Cerebellar cortex (tissue), 1 donor: ENCODE data around the gene IPO11.
"Not testable (repeated sequence)": the region's sequence is repeated elsewhere in the genome, so short reads cannot be mapped to it uniquely, and the experiment has no call there.

Experiments used
- DNase-seq: peaks from one replicate; pipeline ENCODE4 v3.0.0-alpha.2; 2015; ENCODE audit warnings: low spot score

Gene IPO11

DNA sequence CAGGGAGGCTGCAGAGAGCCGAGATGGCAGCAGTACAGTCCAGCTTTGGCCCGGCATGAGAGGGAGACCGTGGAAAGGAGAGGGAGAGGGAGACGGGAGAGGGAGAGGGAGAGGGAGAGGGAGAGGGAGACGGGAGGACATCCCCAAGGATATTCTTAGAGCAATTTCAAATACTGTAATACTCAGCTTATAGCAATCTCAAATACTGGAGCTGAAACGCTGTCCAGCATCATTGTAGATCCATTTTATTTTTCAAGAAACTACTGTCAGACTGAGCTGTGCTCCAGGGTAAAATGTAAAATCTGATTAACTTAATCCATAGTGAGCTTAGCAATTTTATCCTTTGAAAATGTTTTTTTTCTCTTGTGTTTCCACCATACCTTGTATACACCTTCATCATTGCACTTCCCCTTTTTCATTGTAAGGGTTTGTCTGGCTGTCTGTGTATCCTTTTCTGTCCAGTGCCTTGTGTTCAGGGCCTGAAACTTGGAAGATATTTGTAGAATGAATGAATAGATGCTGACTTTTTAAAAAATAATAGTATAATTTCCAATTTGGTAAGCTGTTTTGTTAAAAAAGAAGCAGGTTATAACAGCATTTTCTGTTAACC is 102.1 kb downstream of the IPO11 start:
- DNase-seq = no peak

DNA sequence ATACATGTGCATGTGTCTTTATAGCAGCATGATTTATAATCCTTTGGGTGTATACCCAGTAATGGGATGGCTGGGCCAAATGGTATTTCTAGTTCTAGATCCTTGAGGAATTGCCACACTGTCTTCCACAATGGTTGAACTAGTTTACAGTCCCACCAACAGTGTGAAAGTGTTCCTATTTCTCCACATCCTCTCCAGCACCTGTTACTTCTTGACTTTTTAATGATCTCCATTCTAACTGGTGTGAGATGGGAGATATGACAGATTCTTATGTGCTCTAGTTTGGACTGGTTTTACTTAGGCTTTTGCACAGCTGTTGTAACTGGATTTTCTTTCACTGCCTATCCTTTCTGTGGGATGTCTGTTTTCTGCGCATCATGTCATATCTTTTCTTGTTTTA is 108.2 kb downstream of the IPO11 start:
- DNase-seq = not testable (repeated sequence)

DNA sequence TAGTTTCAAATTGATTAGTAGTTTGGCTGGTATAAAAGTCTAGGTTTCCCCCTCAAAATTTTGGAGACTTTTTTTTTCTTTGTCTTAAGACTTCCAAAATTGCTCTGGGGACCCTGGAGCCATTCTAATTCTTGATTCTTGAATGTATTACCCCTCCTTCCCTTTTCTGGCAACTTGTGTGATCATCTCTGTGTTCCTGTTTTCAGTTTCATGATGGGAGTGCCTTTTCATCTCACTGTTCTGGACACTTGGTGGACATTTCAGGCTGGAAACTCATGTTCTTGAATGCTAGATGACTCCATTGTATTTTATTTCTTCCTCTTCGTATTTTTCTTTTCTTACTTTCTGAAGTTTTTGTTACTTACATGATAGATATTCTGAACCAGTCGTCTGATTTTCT is 108.8 kb downstream of the IPO11 start:
- no peak for DNase-seq

DNA sequence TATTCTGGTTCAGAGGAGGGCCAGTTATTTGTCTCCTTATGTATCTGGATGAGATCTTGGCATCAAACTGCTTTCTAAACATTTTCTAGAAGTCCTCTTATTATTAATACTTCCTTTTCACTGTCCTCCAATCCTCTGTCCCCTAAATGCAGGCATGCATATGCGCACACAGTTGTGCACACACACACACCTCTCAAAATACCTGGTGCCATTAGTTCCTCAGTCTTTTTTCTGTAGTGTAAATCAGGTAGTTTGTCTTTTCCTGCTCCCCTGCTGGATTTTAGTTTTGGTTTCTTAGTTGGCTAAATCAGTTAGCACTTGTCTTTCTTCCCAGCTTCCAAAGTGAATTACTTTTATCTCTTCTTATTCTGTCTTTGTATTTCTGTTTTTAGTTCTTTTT is 110.2 kb downstream of the IPO11 start:
- no peak for DNase-seq

DNA sequence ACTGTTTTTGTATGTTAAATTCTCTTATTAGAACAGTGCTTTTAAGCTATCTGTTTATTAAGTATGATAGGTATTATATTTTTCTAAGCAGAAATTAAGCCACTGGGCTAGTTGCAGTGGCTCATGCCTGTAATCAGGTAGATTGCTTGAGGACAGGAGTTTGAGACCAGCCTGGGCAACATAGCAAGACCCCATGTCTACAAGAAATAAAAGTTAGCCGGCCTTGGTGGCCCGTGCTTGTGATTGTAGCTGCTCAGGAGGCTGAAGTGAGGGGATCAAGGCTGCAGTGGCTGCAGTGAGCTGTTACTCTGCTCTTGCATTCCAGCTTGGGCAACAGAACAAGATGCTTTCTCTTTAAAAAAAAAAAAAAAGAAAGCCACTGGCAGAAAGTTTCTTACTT is 121.0 kb downstream of the IPO11 start:
- no peak for DNase-seq

DNA sequence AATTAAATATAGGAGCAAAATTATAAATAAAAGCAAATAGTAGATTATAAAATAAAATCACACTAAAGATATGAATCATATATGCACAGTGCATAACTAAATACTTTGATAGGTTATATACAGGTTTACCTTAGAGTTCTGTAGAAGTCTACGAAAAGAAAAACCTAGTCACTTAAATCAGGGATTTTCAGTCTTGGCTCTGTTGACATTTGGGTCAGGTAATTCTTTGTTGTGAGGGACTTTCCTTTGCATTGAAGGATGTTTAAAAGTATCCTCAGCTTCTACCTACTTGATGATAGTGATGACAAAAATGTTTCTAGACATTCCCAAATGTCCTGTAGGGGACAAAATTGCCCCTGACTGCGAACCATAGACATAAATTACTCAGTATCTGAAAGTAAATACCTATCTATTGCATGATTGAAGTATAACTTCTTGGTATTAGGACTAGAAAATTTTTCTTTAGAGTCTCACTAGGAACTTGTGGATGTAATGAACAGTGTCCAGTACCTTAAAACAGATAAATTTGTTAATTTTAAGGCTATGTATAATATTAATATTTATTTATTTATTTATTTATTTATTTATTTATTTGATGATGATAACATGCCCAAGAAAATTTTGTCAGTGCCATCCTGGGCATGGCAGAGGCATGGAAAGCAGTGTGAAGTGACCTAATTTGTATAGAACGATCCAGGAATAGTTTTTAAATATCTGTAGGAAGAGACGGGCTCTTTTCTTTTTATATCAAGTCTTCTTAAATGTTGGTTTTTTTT is 122.1 kb downstream of the IPO11 start:
- DNase-seq = no peak

DNA sequence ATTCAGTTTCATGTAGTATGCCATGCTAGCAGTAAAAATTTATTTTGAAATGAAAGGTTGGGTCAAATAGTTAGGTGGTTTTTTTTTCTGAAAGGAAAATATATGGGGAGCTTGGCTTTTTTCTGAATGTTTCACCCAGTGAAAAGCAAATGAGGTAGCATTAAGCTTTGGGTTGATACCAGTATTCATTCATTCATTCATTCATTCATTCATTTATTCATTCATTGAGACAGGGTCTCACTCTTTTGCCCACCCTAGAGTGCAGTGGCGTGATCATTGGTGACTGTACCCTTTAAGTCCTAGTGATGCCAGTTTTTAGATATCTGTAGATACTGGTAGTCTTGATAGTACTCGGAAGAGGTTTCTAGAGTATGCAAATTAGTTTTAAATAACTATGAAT is 123.7 kb downstream of the IPO11 start:
- DNase-seq = no peak

DNA sequence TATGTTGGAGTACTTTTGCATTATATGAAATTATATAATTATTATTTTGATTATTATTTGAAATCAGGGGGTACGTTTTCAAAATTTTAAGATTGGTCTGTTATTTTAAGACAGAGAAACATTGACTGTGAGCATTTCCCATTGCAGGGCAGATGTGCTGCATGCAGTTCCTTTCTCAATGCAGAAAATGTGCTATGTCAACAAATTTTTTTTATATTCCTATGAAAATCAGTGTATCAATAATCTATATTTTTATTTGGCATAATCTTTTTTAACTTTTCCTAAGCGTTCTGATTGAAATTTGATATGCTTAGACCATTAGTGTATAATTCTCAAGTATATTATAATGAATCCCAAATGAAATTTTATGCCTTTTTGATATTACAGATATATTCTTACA is 124.2 kb downstream of the IPO11 start:
- no peak for DNase-seq

DNA sequence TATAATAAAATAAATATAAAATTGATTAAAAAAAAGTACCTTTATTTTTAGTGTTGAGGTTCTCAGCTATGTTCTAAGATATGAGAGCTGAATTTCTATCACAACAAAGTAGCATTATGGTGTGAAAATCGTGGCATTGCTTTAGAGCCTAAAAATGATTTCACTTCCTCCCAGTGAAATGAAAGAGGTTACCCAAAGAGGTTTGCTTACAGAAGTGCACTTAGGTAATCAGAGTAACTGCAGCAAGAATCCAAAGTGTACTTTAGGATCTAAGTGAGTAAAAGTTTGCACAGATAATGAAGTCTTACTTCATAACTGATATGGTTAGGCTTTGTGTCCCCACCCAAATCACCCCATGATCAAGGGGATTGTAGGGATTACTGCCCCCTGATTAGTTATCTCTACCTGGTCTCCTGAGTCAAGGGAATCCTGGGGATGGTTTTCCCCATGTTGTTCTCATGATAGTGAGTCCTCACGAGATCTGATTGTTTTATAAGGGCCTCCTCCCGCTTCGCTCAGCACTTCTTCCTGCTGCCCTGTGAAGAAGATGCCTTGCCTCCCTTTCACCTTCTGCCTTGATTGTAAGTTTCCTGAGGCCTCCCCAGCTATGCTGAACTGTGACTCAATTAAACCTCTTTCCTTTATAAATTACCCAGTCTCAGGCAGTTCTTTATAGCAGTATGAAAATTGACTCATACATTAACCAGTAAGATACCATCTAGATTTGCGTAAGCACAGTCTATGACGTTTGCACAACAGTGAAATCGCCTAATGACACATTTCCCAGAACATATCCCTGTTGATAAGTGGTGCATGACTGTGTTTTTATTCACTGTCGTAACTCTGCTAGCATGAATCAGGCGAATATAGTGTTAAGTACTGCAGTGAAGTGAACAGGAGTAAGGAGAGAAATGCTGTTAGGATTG is 125.7 kb downstream of the IPO11 start:
- no peak for DNase-seq

DNA sequence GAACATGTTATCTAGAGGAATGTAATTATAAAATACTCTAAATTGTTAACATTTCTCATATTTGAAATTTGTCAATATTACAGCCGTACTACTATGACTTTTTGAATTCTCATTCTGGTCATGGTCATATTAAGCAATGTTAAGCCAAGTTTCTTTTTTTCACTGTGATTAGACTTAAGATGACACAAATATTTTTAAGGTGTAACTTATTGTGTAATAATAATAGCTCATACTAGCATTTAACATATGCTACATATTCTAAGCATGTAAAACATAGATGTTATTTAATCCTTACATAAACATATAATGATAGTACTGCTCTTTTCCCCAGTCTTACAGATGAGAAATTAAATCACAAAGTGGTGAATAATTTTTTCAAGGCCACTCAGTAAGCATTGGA is 130.2 kb downstream of the IPO11 start:
- no peak for DNase-seq

DNA sequence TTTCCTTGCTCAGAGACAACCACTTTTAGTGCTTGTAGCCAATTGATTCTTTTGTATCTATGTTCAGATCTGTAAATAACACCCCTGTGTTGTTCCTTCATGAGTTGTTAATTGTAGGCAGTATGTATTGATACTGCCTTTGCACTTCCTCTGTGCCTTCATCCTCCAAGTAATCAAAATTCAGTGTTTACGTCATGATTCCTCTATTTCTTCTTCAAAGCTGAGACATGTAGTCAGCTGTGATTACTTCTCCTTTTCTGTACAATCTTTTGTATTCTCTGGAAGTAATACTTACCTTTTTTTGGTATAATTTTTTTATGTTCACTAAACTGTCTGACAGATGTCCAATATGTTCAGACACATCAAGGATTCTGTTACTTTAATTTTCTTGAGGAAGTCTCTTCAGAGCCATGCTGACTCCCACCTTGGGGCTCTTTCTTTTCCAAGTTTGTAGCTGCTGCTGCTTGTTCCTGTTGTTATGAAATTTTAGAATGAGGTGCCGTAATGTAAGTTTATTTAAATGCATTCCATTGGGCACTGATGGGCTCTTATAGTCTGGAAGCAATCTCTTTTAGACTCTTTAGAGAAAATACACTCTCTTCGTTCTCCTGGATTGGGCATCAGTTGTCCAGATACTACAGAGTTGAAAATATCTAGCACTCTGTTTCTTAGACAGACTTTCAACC is 135.5 kb downstream of the IPO11 start:
- no peak for DNase-seq

DNA sequence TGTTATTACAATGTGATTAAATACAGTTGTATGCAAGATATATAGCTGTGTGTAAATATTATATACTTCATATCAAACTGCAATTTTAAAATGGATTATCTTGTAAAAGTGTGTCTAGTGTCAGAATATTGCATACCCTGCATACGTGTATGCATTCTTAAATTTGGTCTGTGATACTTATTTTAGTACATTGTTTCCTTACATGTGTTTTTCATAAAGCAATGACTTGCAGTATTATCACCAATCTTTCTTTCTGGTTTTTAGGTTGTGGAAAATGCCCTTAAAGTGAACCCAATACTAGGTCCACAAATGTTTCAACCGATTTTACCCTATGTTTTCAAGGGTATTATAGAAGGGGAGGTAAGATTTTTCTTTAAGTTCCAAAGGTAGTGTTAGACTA is 137.5 kb downstream of the IPO11 start:
- DNase-seq = no peak

DNA sequence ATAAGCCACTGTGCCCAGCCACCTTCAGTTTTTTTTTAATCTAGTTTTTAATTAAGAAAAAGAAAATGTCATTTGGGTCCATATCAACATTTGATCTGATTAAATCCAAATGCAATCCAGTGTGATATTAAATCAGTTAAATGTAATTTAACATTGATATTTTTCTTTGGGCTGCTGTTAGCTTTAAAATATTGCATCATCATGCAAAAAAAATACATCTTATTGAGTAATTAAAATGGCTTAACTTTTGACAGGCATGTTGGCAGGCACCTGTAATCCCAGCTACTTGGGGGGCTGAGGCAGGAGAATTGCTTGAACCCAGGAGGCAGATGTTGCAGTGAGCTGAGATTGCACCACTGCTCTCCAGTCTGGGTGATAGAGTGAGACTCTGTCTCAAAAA is 143.4 kb downstream of the IPO11 start:
- DNase-seq = no peak

DNA sequence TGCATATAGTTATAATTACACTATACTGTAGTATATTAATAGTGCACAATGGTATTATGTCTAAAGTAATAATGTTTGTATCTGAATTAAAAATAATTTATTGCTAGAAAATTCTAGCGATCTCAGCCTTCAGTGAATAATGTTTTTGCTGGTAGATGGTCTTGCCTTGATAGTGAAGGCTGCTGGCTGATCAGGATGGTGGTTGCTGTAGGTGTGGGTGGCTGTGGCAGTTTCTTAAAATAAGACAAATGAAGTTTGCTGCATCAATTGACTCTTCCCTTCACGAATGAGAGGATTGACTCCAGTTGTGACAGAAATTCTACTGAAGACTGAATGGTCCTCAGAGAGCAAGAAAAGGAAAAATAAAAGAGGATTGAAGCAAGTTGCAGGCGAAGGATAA is 146.4 kb downstream of the IPO11 start:
- DNase-seq = no peak

DNA sequence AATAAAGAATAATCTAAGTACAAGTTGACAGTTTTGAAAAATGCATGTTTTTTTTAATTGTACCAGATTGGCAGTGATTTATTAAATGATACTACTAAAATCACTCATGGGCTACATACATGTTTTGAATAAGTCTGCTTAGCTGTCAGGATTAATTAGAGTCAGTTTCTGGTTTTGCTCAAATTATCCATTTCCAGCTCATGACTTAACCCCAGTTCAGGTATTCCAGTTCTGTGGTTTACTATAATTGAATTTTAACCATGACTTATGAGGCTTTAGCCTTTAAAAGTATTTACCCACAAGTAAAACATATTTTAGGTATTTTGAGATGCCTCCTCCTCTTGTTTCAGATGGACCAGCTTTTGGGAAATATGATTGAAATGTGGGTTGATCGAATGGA is 148.2 kb downstream of the IPO11 start:
- DNase-seq = no peak

DNA sequence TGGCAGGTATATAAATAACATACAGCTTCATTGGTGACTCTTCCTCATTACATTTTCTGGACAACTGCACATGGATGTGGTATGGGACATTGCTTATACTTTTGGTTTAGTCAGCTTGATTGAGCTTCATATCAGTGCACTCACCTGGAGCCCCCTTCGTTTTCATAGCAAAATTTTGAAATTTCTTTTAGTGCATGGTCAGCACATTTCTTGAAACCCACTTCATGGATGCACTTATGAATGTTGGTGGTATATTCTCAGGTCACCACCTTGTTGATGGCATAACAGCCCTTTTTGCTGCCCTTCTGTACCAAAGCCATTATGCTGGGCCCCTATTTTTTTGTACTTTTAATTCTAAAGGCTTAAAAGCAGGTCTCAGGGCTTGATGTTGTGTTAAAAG is 149.3 kb downstream of the IPO11 start:
- DNase-seq = no peak

DNA sequence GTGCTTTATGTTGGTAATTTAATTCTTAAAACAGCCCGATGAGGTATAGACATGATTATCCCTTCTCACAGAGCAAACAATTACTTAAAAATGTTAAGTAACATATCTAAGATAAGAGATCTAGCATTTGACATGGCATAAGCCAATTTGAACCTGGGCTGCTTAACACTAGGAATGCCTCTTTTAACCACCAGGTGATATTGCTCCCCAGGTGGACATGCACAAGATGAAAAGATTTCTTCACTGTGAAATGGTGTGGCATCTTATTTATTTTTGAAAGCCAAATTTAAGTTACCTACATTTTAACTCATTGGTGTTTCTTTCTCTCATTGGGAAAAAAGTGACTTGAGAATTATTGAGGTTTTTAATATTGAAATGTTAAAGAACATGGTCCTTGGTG is 150.3 kb downstream of the IPO11 start:
- no peak for DNase-seq

DNA sequence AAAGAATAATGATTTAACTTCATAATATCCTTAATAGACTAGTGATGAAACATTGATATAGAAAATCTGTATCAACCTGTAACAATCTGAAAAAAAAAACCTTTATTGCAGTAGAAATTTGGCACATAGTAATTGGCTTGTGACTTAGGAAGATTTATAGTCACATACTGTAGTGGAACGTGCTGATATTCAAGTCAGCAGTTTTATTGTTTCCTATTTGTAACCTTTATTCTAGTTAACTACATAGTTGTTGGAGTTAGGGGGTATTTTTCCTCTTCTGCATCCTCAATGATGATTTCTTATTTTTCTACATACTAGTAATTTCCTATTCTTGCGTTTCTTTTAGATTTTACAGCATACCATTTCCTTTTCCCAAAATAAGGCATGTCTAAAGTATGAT is 151.5 kb downstream of the IPO11 start:
- DNase-seq = no peak

DNA sequence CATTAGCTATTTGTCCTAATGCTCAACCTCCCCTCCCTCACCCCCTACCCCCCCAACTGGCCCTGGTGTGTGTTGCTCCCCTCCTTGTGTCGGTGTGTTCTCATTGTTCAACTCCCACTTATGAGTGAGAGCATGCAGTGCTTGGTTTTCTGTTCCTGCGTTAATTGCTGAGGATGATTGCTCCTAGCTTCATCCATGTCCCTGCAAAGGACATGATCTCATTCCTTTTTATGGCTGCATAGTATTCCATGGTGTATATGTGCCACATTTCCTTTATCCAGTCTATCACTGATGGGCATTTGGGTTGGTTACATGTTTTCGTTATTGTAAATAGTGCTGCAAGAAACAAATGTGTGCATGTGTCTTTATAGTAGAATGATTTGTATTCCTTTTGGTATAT is 153.2 kb downstream of the IPO11 start:
- DNase-seq = not testable (repeated sequence)

DNA sequence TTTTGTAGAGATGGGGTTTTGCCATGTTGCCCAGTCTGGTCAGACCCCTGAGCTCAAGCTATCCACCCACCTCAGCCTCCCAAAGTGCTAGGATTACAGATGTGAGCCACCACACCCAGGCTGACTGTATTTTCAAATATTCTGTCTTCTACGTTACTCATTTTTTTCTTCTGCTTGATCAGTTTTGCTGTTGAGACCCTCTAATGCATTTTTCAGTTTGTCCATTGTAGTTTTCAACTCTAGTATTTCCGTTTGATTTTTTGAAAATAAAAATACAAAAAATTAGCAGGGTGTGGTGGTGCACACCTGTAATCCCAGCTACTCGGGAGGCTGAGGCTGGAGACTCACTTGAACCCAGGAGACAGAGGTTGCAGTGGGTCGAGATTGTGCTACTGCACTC is 155.6 kb downstream of the IPO11 start:
- DNase-seq = no peak

DNA sequence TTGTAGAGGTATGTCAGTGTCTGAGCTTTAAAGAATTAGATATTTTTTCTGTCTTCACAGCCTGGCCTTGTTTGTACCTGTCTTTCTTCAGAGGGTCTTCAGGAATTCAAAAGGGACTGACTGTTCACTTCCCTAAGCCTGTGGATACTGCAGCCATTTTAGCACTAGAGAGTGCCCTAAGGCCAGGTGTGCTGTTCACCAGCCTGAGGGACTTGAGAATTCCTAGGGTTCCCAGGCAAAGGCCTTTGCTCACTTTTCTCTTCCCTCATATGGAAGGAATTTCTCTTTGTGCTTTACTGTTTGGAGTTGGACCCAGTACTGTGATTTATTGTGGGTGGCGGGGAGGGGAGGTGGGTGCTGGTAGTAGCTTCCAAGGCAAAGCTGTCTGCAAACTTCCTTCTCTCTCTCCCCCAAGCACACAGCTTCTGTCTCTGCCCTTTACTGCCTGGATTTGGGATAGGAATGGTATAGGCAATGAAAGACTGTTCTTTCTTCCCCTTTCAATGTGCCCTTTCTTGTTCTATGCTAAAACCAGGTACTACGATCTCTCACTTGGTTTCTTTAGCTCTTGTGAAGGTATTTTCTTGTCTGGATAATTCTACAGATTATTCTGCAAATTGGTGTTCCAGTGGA is 156.4 kb downstream of the IPO11 start:
- DNase-seq = no peak

DNA sequence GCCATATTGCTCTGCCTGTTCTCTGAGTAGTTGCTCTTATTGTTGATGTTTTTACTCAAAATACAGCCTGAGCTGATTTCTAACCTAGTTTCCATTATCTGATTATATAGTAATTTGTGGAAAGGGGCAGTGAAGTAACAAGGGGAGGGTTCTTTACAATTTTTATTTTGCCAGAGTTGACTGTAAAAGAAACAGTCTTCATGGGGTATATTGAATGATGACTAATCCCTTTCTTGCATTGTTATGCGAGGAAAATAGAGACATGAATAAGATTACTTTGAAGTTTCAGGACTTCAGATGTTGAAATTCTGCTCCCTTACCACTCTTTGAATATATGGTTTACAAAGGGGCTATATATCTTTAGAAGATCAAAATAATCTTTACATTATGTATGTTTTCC is 156.9 kb downstream of the IPO11 start:
- DNase-seq = no peak
